Measurements from ENCODE around the gene TGFBRAP1. TPM values are rescaled to one million over a fixed set of nuclear protein-coding genes. Genes with fewer than 3 reads are reported as not detected.

Gene TGFBRAP1, protein sequence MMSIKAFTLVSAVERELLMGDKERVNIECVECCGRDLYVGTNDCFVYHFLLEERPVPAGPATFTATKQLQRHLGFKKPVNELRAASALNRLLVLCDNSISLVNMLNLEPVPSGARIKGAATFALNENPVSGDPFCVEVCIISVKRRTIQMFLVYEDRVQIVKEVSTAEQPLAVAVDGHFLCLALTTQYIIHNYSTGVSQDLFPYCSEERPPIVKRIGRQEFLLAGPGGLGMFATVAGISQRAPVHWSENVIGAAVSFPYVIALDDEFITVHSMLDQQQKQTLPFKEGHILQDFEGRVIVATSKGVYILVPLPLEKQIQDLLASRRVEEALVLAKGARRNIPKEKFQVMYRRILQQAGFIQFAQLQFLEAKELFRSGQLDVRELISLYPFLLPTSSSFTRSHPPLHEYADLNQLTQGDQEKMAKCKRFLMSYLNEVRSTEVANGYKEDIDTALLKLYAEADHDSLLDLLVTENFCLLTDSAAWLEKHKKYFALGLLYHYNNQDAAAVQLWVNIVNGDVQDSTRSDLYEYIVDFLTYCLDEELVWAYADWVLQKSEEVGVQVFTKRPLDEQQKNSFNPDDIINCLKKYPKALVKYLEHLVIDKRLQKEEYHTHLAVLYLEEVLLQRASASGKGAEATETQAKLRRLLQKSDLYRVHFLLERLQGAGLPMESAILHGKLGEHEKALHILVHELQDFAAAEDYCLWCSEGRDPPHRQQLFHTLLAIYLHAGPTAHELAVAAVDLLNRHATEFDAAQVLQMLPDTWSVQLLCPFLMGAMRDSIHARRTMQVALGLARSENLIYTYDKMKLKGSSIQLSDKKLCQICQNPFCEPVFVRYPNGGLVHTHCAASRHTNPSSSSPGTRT
- total RNA-seq = 10 to 100 TPM; 19.9 to 38.0 TPM

GRCh38 chr2:105329561-105330495, at the start of gene TGFBRAP1:
Gene TGFBRAP1, minus strand, starts transcription at chr2:105329735. Its CDS starts 21,434 bp downstream, at chr2:105308301.
- H3K27ac Mint-ChIP-seq = peak within 1 kb of the TSS; percentile 90 to 91
- DNase-seq (ENCODE audit: low spot score) = peak; percentile 78
- peak; percentile 93 to 95 for ATAC-seq
- peaks cover 28 to 32% of the 10 kb centered on the region in 2 donors for H3K4me1 Mint-ChIP-seq (ENCODE audit: low read depth in 2 of 2)
- no peaks in the 10 kb centered on the region for H3K36me3 Mint-ChIP-seq
- H3K4me3 Mint-ChIP-seq = peak within 1 kb of the TSS; percentile 89
- no peaks in the 10 kb centered on the region for H3K9me3 Mint-ChIP-seq
- no peaks in the 10 kb centered on the region for H3K27me3 Mint-ChIP-seq

- peaks cover 1 to 4% of the 10 kb centered on the region in 2 donors for H3K4me1 Mint-ChIP-seq (ENCODE audit: low read depth in 2 of 2)
- no peak overlapping the region for H3K4me3 Mint-ChIP-seq
- H3K9me3 Mint-ChIP-seq = no peaks in the 10 kb centered on the region
Measured at GRCh38 chr2:105378921-105379383, 49.4 kb upstream of the TGFBRAP1 start.

DNA sequence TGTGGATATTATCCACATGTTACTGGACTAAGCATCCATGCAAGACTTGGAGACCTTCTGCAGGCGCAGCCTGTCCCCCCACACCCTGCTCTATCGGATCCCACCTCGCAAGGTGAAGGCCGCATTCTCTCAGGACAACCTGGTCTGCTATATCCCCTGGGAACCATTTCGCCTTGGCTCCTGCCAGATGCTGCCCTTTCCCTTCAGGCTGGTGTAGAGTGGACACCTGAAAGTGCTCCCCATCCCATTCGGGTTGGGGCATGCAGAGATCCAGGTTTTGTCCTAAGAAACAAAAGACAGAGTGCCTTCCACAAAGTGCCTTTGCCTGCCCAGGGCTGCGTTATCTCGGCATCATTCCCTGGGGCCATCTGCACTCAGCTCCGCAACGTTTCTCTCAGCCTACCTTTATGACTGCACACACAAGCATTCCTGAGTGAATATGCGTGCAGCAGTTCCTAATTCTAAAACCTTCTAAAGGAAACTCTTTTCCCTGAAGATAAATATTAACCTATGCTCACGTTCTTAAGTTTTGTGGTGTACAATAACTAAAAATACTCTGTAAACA, 48.8 kb upstream of the TGFBRAP1 start:
- Mint-ChIP-seq H3K27me3 (no peaks in the 10 kb centered on the region), H3K4me3 (no peak overlapping the region)

More at GRCh38 chr2:105378921-105379383, 49.4 kb upstream of the TGFBRAP1 start:
- no peak for DNase-seq (ENCODE audit: low spot score)
- ATAC-seq = no peak
- H3K36me3 Mint-ChIP-seq = no peaks in the 10 kb centered on the region
- no peaks in the 10 kb centered on the region for H3K27me3 Mint-ChIP-seq
- no peak overlapping the region for H3K27ac Mint-ChIP-seq

GRCh38 chr2:105377871-105378270, 48.3 kb upstream of the TGFBRAP1 start:
- Mint-ChIP-seq H3K4me1 (ENCODE audit: low read depth in 2 of 2) (peaks cover 3 to 13% of the 10 kb centered on the region in 2 donors), H3K4me3 (no peak overlapping the region)
- ATAC-seq = no peak

More for the DNA sequence above, 48.8 kb upstream of the TGFBRAP1 start:
- no peak for ATAC-seq
- H3K27ac Mint-ChIP-seq = no peak overlapping the region
- H3K4me1 Mint-ChIP-seq (ENCODE audit: low read depth in 2 of 2) = peaks cover 3 to 10% of the 10 kb centered on the region in 2 donors
- H3K9me3 Mint-ChIP-seq = no peaks in the 10 kb centered on the region
- H3K36me3 Mint-ChIP-seq = no peaks in the 10 kb centered on the region
- no peak for DNase-seq (ENCODE audit: low spot score)

GRCh38 chr2:105376789-105377240, 47.3 kb upstream of the TGFBRAP1 start:
- no peaks in the 10 kb centered on the region for H3K9me3 Mint-ChIP-seq
- peaks cover 3 to 13% of the 10 kb centered on the region in 2 donors for H3K4me1 Mint-ChIP-seq (ENCODE audit: low read depth in 2 of 2)
- H3K27ac Mint-ChIP-seq = no peak overlapping the region
- H3K27me3 Mint-ChIP-seq = no peaks in the 10 kb centered on the region
- no peak overlapping the region for H3K4me3 Mint-ChIP-seq
- ATAC-seq (no peak), DNase-seq (ENCODE audit: low spot score) (no peak)
- H3K36me3 Mint-ChIP-seq = no peaks in the 10 kb centered on the region

More at GRCh38 chr2:105377871-105378270, 48.3 kb upstream of the TGFBRAP1 start:
- no peak for DNase-seq (ENCODE audit: low spot score)
- H3K9me3 Mint-ChIP-seq = no peaks in the 10 kb centered on the region
- no peaks in the 10 kb centered on the region for H3K27me3 Mint-ChIP-seq
- H3K36me3 Mint-ChIP-seq = no peaks in the 10 kb centered on the region
- no peak overlapping the region for H3K27ac Mint-ChIP-seq

GRCh38 chr2:105376010-105376409, 46.5 kb upstream of the TGFBRAP1 start:
- H3K9me3 Mint-ChIP-seq = no peaks in the 10 kb centered on the region
- no peak overlapping the region for H3K27ac Mint-ChIP-seq
- H3K27me3 Mint-ChIP-seq = no peaks in the 10 kb centered on the region

DNA sequence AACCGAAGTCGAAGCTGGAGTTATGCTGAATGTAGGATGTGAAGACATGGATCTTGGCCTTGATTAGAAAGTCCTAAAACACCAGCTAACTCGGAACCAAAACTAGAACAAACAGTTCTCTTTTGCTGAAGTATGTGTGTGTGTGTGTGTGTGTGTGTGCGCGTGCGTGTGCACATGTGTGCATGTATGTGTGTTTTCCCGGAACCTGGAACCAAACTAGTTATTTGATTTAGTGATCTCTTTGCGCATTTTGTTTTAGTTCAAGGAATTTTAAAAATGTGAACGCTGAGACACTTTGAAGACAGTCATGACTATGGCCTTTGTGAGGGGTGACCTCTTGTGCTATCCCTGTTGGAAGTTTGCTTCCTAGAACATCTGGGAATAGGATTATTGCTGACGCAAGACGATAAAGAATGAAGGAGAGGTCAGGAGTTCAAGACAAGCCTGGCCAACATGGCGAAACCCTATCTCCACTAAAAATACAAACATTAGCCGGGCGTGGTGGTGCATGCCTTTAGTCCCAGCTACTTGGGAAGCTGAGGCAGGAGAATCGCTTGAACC, 45.5 kb upstream of the TGFBRAP1 start:
- no peak overlapping the region for H3K4me3 Mint-ChIP-seq
- no peak for ATAC-seq
- H3K27me3 Mint-ChIP-seq = no peaks in the 10 kb centered on the region
- peaks cover 3 to 15% of the 10 kb centered on the region in 2 donors for H3K4me1 Mint-ChIP-seq (ENCODE audit: low read depth in 2 of 2)
- DNase-seq (ENCODE audit: low spot score) = no peak
- no peak overlapping the region for H3K27ac Mint-ChIP-seq
- no peaks in the 10 kb centered on the region for H3K36me3 Mint-ChIP-seq
- H3K9me3 Mint-ChIP-seq = no peaks in the 10 kb centered on the region

More at GRCh38 chr2:105376010-105376409, 46.5 kb upstream of the TGFBRAP1 start:
- H3K36me3 Mint-ChIP-seq = no peaks in the 10 kb centered on the region
- H3K4me3 Mint-ChIP-seq = no peak overlapping the region
- H3K4me1 Mint-ChIP-seq (ENCODE audit: low read depth in 2 of 2) = peaks cover 3 to 13% of the 10 kb centered on the region in 2 donors
- ATAC-seq = no peak
- DNase-seq (ENCODE audit: low spot score) = no peak

DNA sequence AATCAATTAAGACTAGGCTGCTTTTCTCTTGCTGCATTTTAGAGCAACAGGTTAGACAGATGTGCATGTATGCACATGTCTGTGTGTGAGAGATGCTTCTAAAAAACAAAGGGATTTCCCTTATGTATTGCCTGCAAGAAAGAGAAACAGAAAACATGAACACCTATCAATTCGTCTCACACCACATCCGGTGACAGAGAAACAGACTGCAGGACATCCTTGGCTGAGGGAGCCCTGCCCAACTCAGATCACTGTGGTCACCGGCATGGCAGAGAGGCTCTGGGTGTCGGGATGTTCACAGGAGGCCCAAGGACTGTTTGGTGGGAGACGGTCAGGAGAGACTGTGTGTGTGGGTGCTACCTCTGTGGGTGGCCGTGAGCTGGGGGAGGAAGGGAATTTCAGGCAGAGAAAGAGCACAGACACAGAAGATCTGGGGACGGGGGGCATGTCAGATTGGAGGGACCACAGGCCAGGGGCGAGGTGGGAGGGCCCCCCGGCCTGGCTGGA, 44.4 kb upstream of the TGFBRAP1 start:
- no peaks in the 10 kb centered on the region for H3K9me3 Mint-ChIP-seq
- H3K4me3 Mint-ChIP-seq = peak overlapping the region; percentile 80
- no peaks in the 10 kb centered on the region for H3K36me3 Mint-ChIP-seq
- peaks cover 5% of the 10 kb centered on the region in 2 donors for H3K27me3 Mint-ChIP-seq
- H3K27ac Mint-ChIP-seq = peak overlapping the region; percentile 9 to 72
- no peak for DNase-seq (ENCODE audit: low spot score)
- H3K4me1 Mint-ChIP-seq (ENCODE audit: low read depth in 2 of 2) = peaks cover 8 to 21% of the 10 kb centered on the region in 2 donors
- peak; percentile 49 to 80 for ATAC-seq

GRCh38 chr2:105373344-105373781, 43.8 kb upstream of the TGFBRAP1 start:
- Mint-ChIP-seq H3K4me3 (peak overlapping the region; percentile 80), H3K27me3 (peaks cover 5% of the 10 kb centered on the region in 2 donors), H3K27ac (no peak overlapping the region), H3K9me3 (no peaks in the 10 kb centered on the region), H3K4me1 (ENCODE audit: low read depth in 2 of 2) (peaks cover 8 to 21% of the 10 kb centered on the region in 2 donors), H3K36me3 (no peaks in the 10 kb centered on the region)
- no peak for DNase-seq (ENCODE audit: low spot score)
- ATAC-seq = no peak

- Mint-ChIP-seq H3K27me3 (peaks cover 5% of the 10 kb centered on the region in 2 donors), H3K27ac (no peak overlapping the region), H3K36me3 (no peaks in the 10 kb centered on the region), H3K4me1 (ENCODE audit: low read depth in 2 of 2) (peaks cover 8 to 21% of the 10 kb centered on the region in 2 donors), H3K9me3 (no peaks in the 10 kb centered on the region), H3K4me3 (no peak overlapping the region)
- no peak for DNase-seq (ENCODE audit: low spot score)
- ATAC-seq = no peak
Measured at GRCh38 chr2:105371810-105372209, 42.3 kb upstream of the TGFBRAP1 start.

- H3K4me1 Mint-ChIP-seq (ENCODE audit: low read depth in 2 of 2) = peaks cover 8 to 21% of the 10 kb centered on the region in 2 donors
- H3K9me3 Mint-ChIP-seq = no peaks in the 10 kb centered on the region
- no peak overlapping the region for H3K4me3 Mint-ChIP-seq
- no peak for ATAC-seq
- H3K36me3 Mint-ChIP-seq = no peaks in the 10 kb centered on the region
- no peak for DNase-seq (ENCODE audit: low spot score)
- H3K27ac Mint-ChIP-seq = no peak overlapping the region
- peaks cover 5% of the 10 kb centered on the region in 2 donors for H3K27me3 Mint-ChIP-seq
Measured at GRCh38 chr2:105371156-105371555, 41.6 kb upstream of the TGFBRAP1 start.
